Measurements from ENCODE around the gene ZSCAN5B.
A peak's percentile ranks its signal among the peaks of the same experiment; 100 is the strongest.
"Not testable (repeated sequence)": the region's sequence is repeated elsewhere in the genome, so short reads cannot be mapped to it uniquely, and the experiment has no call there.

ZSCAN5B gene, protein sequence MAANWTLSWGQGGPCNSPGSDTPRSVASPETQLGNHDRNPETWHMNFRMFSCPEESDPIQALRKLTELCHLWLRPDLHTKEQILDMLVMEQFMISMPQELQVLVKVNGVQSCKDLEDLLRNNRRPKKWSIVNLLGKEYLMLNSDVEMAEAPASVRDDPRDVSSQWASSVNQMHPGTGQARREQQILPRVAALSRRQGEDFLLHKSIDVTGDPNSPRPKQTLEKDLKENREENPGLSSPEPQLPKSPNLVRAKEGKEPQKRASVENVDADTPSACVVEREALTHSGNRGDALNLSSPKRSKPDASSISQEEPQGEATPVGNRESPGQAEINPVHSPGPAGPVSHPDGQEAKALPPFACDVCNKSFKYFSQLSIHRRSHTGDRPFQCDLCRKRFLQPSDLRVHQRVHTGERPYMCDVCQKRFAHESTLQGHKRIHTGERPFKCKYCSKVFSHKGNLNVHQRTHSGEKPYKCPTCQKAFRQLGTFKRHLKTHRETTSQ

GRCh38 chr19:56197646-56198045 is at the start of gene ZSCAN5B:
Gene ZSCAN5B (minus strand): TSS chr19:56197783. CDS start chr19:56193052, 4,731 bp downstream.
- not testable (repeated sequence) for DNase-seq

GRCh38 chr19:56245764-56246163 is 48.2 kb upstream of the ZSCAN5B start:
- DNase-seq: not testable (repeated sequence)

- DNase-seq: no peak
These were observed 47.6 kb upstream of the ZSCAN5B start for GRCh38 chr19:56245121-56245740.

GRCh38 chr19:56223481-56223880 is 25.9 kb upstream of the ZSCAN5B start:
- no peak for DNase-seq

- DNase-seq: no peak
These were observed 25.3 kb upstream of the ZSCAN5B start for GRCh38 chr19:56222901-56223300.

DNA sequence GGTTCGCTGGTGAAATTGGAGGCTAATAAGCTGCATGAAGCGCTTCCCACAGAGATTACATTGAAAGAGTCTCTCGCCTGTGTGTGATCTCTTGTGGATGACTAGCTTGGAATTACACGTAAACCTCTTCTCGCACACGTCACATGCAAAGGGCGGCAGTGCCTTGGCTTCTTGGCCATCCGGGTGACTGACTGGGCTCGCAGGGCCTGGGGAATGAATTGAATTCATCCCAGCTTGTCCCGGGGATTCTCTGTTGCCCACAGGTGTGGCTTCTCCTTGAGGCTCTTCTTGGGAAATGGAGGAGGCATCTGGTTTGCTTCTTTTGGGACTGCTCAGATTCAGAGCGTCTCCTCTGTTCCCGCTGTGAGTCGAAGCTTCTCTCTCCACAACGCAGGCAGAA is 24.3 kb upstream of the ZSCAN5B start:
- no peak for DNase-seq

DNA sequence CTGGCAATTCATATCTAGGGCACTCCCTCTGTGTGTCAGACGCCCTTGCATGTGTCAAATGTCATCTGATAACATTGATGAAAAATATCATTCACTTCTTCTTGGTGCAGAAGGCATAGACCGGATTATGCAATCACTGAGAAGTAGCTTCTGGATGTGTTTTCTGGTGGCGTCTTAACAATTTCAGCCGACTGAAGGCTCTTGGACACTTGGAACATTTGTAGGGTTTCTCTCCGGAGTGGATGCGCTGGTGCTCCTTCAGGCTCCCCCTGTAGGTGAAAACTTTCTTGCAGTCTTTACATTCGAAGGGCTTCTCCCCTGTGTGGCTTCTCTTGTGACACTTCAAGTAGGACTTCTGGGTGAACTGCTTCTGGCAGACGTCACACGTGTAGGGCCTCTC is 23.9 kb upstream of the ZSCAN5B start:
- DNase-seq: peak; percentile 23

GRCh38 chr19:56218961-56219360 is 21.4 kb upstream of the ZSCAN5B start:
- DNase-seq: no peak

DNA sequence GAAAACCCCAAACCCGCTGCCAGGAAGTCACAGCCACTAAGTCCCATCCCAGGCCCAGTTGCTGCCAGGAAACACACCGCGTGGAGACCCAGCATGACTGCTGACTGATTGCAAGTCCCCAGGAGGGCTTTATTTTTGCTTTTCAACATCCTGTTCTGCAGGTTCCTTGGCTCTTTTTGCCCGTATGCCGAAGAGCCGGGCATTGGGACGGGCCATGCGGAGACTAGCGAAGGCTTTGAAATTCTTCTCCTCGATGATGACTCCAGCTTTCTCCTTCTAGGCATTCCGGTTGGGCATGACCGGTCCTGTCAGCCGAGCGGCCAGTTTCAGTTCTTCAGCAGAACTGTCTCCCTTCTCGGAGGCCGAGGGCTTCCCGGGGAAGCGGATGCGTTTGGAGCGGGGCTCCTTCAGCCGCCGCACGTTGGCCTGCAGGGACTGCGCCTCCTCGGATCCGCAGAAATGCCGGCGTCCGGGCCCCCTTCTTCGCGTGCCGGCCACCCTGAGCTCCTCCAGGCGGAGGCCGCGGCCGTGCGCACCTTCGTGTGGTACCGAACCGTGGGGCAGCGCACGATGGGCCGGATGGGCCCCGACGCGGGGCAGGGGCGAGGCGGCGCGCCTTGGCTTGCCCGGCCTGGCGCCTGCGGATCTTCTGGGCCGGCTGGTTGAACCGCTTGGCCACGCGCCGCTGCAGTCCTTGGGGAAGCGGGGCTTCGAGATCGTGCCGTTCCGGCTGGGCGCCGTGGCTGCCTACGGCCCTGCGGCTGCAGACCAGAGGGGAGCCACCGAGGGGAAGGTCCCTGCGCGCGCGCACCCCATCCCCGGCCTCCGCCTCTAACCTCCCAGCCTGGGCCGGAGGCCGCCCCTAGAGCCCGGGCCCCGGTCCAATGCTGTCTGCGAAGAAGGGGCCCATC is 19.7 kb upstream of the ZSCAN5B start:
- no peak for DNase-seq

GRCh38 chr19:56211718-56212117 is 14.1 kb upstream of the ZSCAN5B start:
- DNase-seq: peak; percentile 12

DNA sequence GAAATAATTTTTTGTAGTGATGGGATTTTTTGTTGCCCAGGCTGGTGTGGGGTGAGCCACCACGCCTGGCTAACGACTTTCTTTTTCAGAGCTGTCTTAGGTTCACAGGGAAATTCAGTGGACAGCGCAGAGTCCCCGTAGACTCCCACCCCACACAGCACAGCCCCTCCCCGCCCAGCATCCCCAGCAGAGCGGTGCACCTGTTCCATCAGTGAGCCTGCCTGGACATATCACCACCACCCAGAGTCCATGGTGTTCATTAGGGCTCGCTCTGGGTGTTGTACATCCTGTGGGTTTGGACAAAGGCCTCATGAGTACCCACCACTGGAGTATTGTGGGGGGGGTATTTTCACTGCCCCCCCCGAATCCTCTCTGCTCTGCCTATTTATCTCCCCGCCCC is 12.5 kb upstream of the ZSCAN5B start:
- not testable (repeated sequence) for DNase-seq

GRCh38 chr19:56209091-56209490 is 11.5 kb upstream of the ZSCAN5B start:
- DNase-seq: no peak

- not testable (repeated sequence) for DNase-seq
These were observed 10.0 kb upstream of the ZSCAN5B start for GRCh38 chr19:56207581-56207980.

DNA sequence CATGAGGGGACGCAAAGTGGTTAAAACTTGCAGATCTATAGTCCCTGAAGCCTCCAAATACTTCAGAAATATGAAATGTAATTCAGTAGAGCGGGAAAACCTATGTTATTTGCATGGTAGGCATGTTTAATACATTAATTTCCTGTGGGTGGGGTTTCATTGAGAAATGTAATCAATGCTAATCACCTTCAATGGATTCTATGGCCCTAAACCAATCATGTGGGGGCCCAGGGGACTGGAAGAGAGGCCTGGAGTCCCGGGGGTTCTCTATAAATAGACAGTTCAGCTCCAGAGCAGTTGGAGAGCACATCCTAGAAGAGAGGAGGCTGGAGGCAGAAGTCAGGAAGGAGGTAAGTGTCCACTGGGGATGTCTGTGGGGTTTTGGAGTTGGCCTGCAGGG is 4.4 kb upstream of the ZSCAN5B start, which contains the start of gene ZSCAN5C:
ZSCAN5C (plus strand) TSS at position 301 of the 400 bp plus-strand sequence. CDS start 3,641 bp downstream, outside the sequence.
- no peak for DNase-seq

DNA sequence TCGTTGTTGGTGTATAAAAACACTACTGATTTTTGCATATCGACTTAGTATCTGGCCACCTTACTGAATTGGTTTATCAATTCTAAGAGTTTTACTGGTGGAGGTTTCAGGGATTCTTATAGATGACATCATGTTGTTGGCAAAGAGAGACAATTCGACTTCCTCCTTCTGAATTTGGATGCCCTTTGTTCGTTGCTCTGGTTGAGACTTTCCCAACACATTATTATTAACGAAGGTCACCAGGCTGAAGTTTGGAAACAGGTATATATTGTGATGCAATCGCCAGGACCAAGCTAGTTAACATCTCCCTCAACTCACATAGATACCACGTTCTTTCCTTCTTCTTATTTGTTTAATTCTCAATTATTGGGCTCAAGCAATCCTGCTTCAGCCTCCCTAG is 2.1 kb upstream of the ZSCAN5B start:
- no peak for DNase-seq

- DNase-seq: peak; percentile 78
These were observed 3.5 kb downstream of the ZSCAN5B start for GRCh38 chr19:56193981-56194640.

DNA sequence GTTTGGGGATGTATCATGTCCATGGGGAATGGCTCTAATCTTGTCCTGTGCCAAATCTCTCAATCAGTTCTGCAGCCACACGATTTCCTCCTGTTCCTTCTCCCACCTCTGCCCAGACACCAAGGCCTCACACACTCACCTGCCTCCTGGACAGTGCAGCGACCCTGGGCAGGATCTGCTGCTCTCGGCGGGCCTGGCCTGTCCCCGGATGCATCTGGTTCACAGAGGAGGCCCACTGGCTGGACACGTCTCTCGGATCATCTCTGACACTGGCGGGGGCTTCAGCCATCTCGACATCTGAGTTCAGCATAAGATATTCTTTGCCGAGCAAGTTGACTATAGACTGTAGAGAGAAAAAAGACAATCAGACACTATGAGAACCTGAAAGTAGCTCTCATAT is 5.9 kb downstream of the ZSCAN5B start:
- DNase-seq: no peak

DNA sequence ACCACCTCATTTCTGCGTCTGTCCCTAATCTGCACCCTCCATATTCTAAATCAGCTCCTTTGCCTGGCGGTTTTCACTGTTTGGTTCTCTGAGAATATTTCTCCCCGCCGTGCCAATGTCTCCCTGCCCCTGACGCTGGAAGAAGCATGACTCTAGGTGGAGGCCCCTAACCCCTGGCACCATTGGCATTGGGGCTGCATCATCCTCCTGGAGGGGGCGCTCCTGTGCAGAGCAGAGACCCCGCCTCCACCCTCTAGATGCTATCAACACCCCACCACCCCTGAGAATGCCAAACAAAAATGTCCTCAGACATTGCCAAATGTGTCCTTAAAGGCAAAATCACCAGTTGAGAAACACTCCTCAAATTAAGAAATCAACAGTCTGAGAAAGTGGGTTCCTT is 6.5 kb downstream of the ZSCAN5B start:
- no peak for DNase-seq

- peak; percentile 9 for DNase-seq
These were observed 7.8 kb downstream of the ZSCAN5B start for GRCh38 chr19:56189785-56190184.

- DNase-seq: peak; percentile 53
These were observed 19.9 kb downstream of the ZSCAN5B start for GRCh38 chr19:56177564-56178243.

- no peak for DNase-seq
These were observed 20.7 kb downstream of the ZSCAN5B start for GRCh38 chr19:56176881-56177280.

DNA sequence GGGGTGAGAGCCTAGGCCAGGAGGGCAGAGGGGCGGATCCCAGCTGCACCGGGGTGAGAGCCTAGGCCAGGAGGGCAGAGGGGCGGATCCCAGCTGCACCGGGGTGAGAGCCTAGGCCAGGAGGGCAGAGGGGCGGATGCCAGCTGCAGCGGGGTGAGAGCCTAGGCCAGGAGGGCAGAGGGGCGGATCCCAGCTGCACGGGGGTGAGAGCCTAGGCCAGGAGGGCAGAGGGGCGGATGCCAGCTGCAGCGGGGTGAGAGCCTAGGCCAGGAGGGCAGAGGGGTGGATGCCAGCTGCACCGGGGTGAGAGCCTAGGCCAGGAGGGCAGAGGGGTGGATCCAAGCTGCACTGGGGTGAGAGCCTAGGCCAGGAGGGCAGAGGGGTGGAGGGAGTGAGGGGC is 21.3 kb downstream of the ZSCAN5B start:
- not testable (repeated sequence) for DNase-seq
